Esophagus (tissue), 2 donors: Measurements from ENCODE around the gene KIAA0513. TPM values are rescaled to one million over a fixed set of nuclear protein-coding genes. Genes with fewer than 3 reads are reported as not detected.

Experiments used
- H3K27ac ChIP-seq, 2 donors: one replicate each; pipeline ENCODE4 v1.5.1; 2013; ENCODE audit warnings: low read depth in 2 of 2, mild to moderate bottlenecking in 2 of 2, inconsistent platforms in 1 of 2, low read length in 1 of 2, moderate library complexity in 1 of 2
- H3K27me3 ChIP-seq, 2 donors: one replicate each; pipeline ENCODE4 v1.6.1; 2013; ENCODE audit warnings: low read length in 2 of 2, control low read depth in 1 of 2, mild to moderate bottlenecking in 1 of 2; ENCODE audit not compliant: insufficient read depth in 2 of 2, control insufficient read depth in 1 of 2
- H3K36me3 ChIP-seq, 2 donors: one replicate each; pipeline ENCODE4 v1.6.1; 2013; ENCODE audit warnings: low read length in 1 of 2; ENCODE audit not compliant: control insufficient read depth in 2 of 2, insufficient read depth in 2 of 2
- H3K4me1 ChIP-seq, 2 donors: one replicate each; pipeline ENCODE4 v1.6.1; 2013; ENCODE audit warnings: low read length in 1 of 2; ENCODE audit not compliant: control insufficient read depth in 2 of 2, insufficient read depth in 2 of 2
- H3K4me3 ChIP-seq, 2 donors: one replicate each; pipeline ENCODE4 v1.5.1; 2013; ENCODE audit warnings: low read length in 2 of 2, mild to moderate bottlenecking in 2 of 2, low read depth in 1 of 2, moderate library complexity in 1 of 2
- H3K9me3 ChIP-seq, 2 donors: one replicate each; pipeline ENCODE4 v1.6.1; 2013; ENCODE audit warnings: mild to moderate bottlenecking in 2 of 2, low read depth in 1 of 2, low read length in 1 of 2, moderate library complexity in 1 of 2; ENCODE audit not compliant: control insufficient read depth in 2 of 2, insufficient read depth in 1 of 2
- WGBS, 2 donors: extraction: QIAGEN DNeasy Blood & Tissue Kit; methylation state at CpG; one replicate each; pipeline ENCODE4 v1.1.7; 2013; 5-methylcytosine and 5-hydroxymethylcytosine counted together
- polyA plus RNA-seq, 2 donors: library from polyadenylated mRNA; stranded (reverse); fragments of 200-250 nt; gene quantifications; one replicate each; pipeline ENCODE4 v1.2.3, GENCODE V29; 2013
- donor health status: healthy with polysubstance abuse.
- donor health status: Bipolar disorder and iron deficiency.

The KIAA0513 gene
- polyA plus RNA-seq, 2 donors: 3.0 to 3.7 TPM

- WGBS, 2 donors: 94 to 96% methylated on average over 9 of the region's 9 CpGs
- H3K27ac ChIP-seq: no peak overlapping the region
- H3K27me3 ChIP-seq: no peaks in the 10 kb centered on the region
- peaks cover 6 to 28% of the 10 kb centered on the region in 2 donors for H3K36me3 ChIP-seq
- peaks cover 6 to 10% of the 10 kb centered on the region in 2 donors for H3K4me1 ChIP-seq
- H3K4me3 ChIP-seq: no peak overlapping the region
- no peaks in the 10 kb centered on the region for H3K9me3 ChIP-seq
Measured at GRCh38 chr16:84990782-84991181, 36.8 kb upstream of the KIAA0513 start.

- Histone ChIP-seq H3K27ac (peak overlapping the region in 1 of 2 donors; percentile 2), H3K9me3 (no peaks in the 10 kb centered on the region), H3K4me3 (no peak overlapping the region), H3K27me3 (no peaks in the 10 kb centered on the region), H3K36me3 (peaks cover 6 to 24% of the 10 kb centered on the region in 2 donors), H3K4me1 (peaks cover 3 to 7% of the 10 kb centered on the region in 2 donors)
- 56 to 60% methylated on average over 3 of the region's 3 CpGs for WGBS, 2 donors
Measured at GRCh38 chr16:84992717-84993075, 34.9 kb upstream of the KIAA0513 start.

GRCh38 chr16:84993926-84994325, 33.7 kb upstream of the KIAA0513 start:
- Histone ChIP-seq H3K4me3 (no peak overlapping the region), H3K27ac (peak overlapping the region; percentile 49 to 87), H3K9me3 (no peaks in the 10 kb centered on the region), H3K4me1 (peaks cover 3 to 7% of the 10 kb centered on the region in 2 donors), H3K27me3 (no peaks in the 10 kb centered on the region), H3K36me3 (peaks cover 6 to 16% of the 10 kb centered on the region in 2 donors)
- WGBS, 2 donors: 86 to 87% methylated on average over 8 of the region's 8 CpGs

- Histone ChIP-seq H3K4me3 (no peak overlapping the region), H3K4me1 (peaks cover 5 to 8% of the 10 kb centered on the region in 2 donors)
- WGBS, 2 donors: 61 to 73% methylated on average over 8 of the region's 8 CpGs
Measured at GRCh38 chr16:84995663-84996062, 31.9 kb upstream of the KIAA0513 start.

GRCh38 chr16:84996365-84996764, 31.2 kb upstream of the KIAA0513 start:
- Histone ChIP-seq H3K4me3 (no peak overlapping the region), H3K36me3 (peaks cover 0 to 5% of the 10 kb centered on the region in 2 donors), H3K9me3 (no peaks in the 10 kb centered on the region), H3K4me1 (peaks cover 8 to 12% of the 10 kb centered on the region in 2 donors), H3K27me3 (no peaks in the 10 kb centered on the region), H3K27ac (peak overlapping the region; percentile 21 to 74)
- WGBS, 2 donors: 96 to 98% methylated on average over 11 of the region's 11 CpGs

More at GRCh38 chr16:84995663-84996062, 31.9 kb upstream of the KIAA0513 start:
- H3K27ac ChIP-seq: peak overlapping the region; percentile 70 to 89
- H3K36me3 ChIP-seq: peaks cover 0 to 8% of the 10 kb centered on the region in 2 donors
- H3K27me3 ChIP-seq: no peaks in the 10 kb centered on the region
- no peaks in the 10 kb centered on the region for H3K9me3 ChIP-seq

GRCh38 chr16:84999200-84999599, 28.4 kb upstream of the KIAA0513 start:
- no peaks in the 10 kb centered on the region for H3K9me3 ChIP-seq
- H3K27me3 ChIP-seq: no peaks in the 10 kb centered on the region
- 40 to 41% methylated on average over 3 of the region's 3 CpGs for WGBS, 2 donors
- H3K36me3 ChIP-seq: no peaks in the 10 kb centered on the region
- H3K27ac ChIP-seq: peak overlapping the region in 1 of 2 donors; percentile 47
- H3K4me1 ChIP-seq: peaks cover 17 to 26% of the 10 kb centered on the region in 2 donors
- H3K4me3 ChIP-seq: no peak overlapping the region

- Histone ChIP-seq H3K4me1 (peaks cover 16 to 28% of the 10 kb centered on the region in 2 donors), H3K27me3 (no peaks in the 10 kb centered on the region), H3K9me3 (no peaks in the 10 kb centered on the region), H3K4me3 (no peak overlapping the region), H3K36me3 (no peaks in the 10 kb centered on the region), H3K27ac (peak overlapping the region; percentile 79 to 91)
- WGBS, 2 donors: 71 to 81% methylated on average over 11 of the region's 11 CpGs
Measured at GRCh38 chr16:84999857-85000480, 27.6 kb upstream of the KIAA0513 start.

- peak overlapping the region; percentile 31 to 48 for H3K27ac ChIP-seq
- peaks cover 16 to 28% of the 10 kb centered on the region in 2 donors for H3K4me1 ChIP-seq
- no peaks in the 10 kb centered on the region for H3K9me3 ChIP-seq
- no peaks in the 10 kb centered on the region for H3K27me3 ChIP-seq
- no peak overlapping the region for H3K4me3 ChIP-seq
- H3K36me3 ChIP-seq: no peaks in the 10 kb centered on the region
- WGBS, 2 donors: 49 to 64% methylated on average over 10 of the region's 10 CpGs
Measured at GRCh38 chr16:85002099-85002541, 25.5 kb upstream of the KIAA0513 start.

- Histone ChIP-seq H3K4me3 (no peak overlapping the region), H3K36me3 (no peaks in the 10 kb centered on the region), H3K27me3 (no peaks in the 10 kb centered on the region), H3K9me3 (no peaks in the 10 kb centered on the region), H3K4me1 (peaks cover 16 to 28% of the 10 kb centered on the region in 2 donors), H3K27ac (peak overlapping the region; percentile 48 to 74)
- 62 to 69% methylated on average over 12 of the region's 12 CpGs for WGBS, 2 donors
Measured at GRCh38 chr16:85002608-85003007, 25.0 kb upstream of the KIAA0513 start.

GRCh38 chr16:85003076-85003475, 24.5 kb upstream of the KIAA0513 start:
- WGBS, 2 donors: 86 to 87% methylated on average over 13 of the region's 13 CpGs
- Histone ChIP-seq H3K36me3 (no peaks in the 10 kb centered on the region), H3K27ac (peak overlapping the region in 1 of 2 donors; percentile 74), H3K9me3 (no peaks in the 10 kb centered on the region), H3K4me3 (no peak overlapping the region), H3K27me3 (no peaks in the 10 kb centered on the region), H3K4me1 (peaks cover 16 to 29% of the 10 kb centered on the region in 2 donors)
